H9 (cell line): ENCODE measurements around the gene PICALM. TPM values are rescaled to one million over a fixed set of nuclear protein-coding genes. Genes with fewer than 3 reads are reported as not detected.

Experiments used
- DNase-seq: peaks from one replicate; pipeline ENCODE4 v3.0.0-alpha.2; 2017
- H2AFZ ChIP-seq: one replicate; pipeline ENCODE4 v1.6.1; 2013; ENCODE audit warnings: mild to moderate bottlenecking, low read length, control low read depth, moderate library complexity
- H2AK5ac ChIP-seq: 2 replicates; pipeline ENCODE4 v1.6.1; 2013; ENCODE audit warnings: low read length, control low read depth, mixed read lengths; ENCODE audit not compliant: insufficient read length
- H2BK120ac ChIP-seq: one replicate; pipeline ENCODE4 v1.6.1; 2013; ENCODE audit warnings: low read depth, mild to moderate bottlenecking, low read length, control low read depth, inconsistent platforms; ENCODE audit not compliant: poor library complexity, severe bottlenecking
- H2BK12ac ChIP-seq: 2 replicates; pipeline ENCODE4 v1.6.1; 2013; ENCODE audit warnings: low read length, control low read depth, mixed read lengths, low read depth; ENCODE audit not compliant: insufficient read length
- H2BK15ac ChIP-seq: 2 replicates; pipeline ENCODE4 v1.6.1; 2013; ENCODE audit warnings: low read depth, low read length, control low read depth
- H2BK20ac ChIP-seq: one replicate; pipeline ENCODE4 v1.6.1; 2013; ENCODE audit warnings: low read depth, mild to moderate bottlenecking, low read length, control low read depth, inconsistent platforms; ENCODE audit not compliant: poor library complexity, severe bottlenecking
- H2BK5ac ChIP-seq: 2 replicates; pipeline ENCODE4 v1.6.1; 2013; ENCODE audit warnings: low read length, control low read depth, mixed read lengths; ENCODE audit not compliant: insufficient read length
- H3K14ac ChIP-seq: 2 replicates; pipeline ENCODE4 v1.6.1; 2013; ENCODE audit warnings: low read length, control low read depth; ENCODE audit not compliant: insufficient read depth
- H3K18ac ChIP-seq: 2 replicates; pipeline ENCODE4 v1.6.1; 2013; ENCODE audit warnings: low read depth, mild to moderate bottlenecking, mixed read lengths, low read length, control low read depth; ENCODE audit not compliant: insufficient read length
- H3K23ac ChIP-seq: 2 replicates; pipeline ENCODE4 v1.6.1; 2013; ENCODE audit warnings: low read length, control low read depth, mixed read lengths, low read depth; ENCODE audit not compliant: insufficient read length
- H3K23me2 ChIP-seq: 2 replicates; pipeline ENCODE4 v1.6.1; 2013; ENCODE audit warnings: low read depth, mild to moderate bottlenecking, mixed read lengths, low read length, control low read depth; ENCODE audit not compliant: insufficient read length, poor library complexity, severe bottlenecking
- H3K27ac ChIP-seq: 2 replicates; pipeline ENCODE4 v1.5.1; 2013; ENCODE audit warnings: low read length, control low read depth, mixed read lengths, low read depth; ENCODE audit not compliant: insufficient read length
- H3K27me3 ChIP-seq: 2 replicates; pipeline ENCODE4 v1.6.1; 2013; ENCODE audit warnings: low read length, control low read depth, inconsistent platforms; ENCODE audit not compliant: insufficient read depth
- H3K4ac ChIP-seq: 2 replicates; pipeline ENCODE4 v1.6.1; 2013; ENCODE audit warnings: low read depth, mild to moderate bottlenecking, control low read depth, inconsistent platforms, low read length, moderate library complexity
- H3K4me1 ChIP-seq: 2 replicates; pipeline ENCODE4 v1.6.1; 2013; ENCODE audit warnings: low read length, control low read depth, inconsistent platforms; ENCODE audit not compliant: insufficient read depth
- H3K4me2 ChIP-seq: 2 replicates; pipeline ENCODE4 v1.6.1; 2013; ENCODE audit warnings: low read length, control low read depth, mixed read lengths; ENCODE audit not compliant: insufficient read length, insufficient read depth
- H3K56ac ChIP-seq: 2 replicates; pipeline ENCODE4 v1.6.1; 2013; ENCODE audit warnings: low read depth, mild to moderate bottlenecking, mixed read lengths, low read length, control low read depth; ENCODE audit not compliant: insufficient read length
- H3K79me1 ChIP-seq: 2 replicates; pipeline ENCODE4 v1.6.1; 2013; ENCODE audit warnings: low read depth, mild to moderate bottlenecking, moderate library complexity, low read length, control low read depth, inconsistent platforms; ENCODE audit not compliant: insufficient read depth, poor library complexity, severe bottlenecking
- H3K79me2 ChIP-seq: 2 replicates; pipeline ENCODE4 v1.6.1; 2013; ENCODE audit warnings: low read length, control low read depth, inconsistent platforms; ENCODE audit not compliant: insufficient read depth
- H3K9ac ChIP-seq: 2 replicates; pipeline ENCODE4 v1.6.1; 2013; ENCODE audit warnings: low read length, control low read depth, mixed read lengths; ENCODE audit not compliant: insufficient read length; ENCODE audit errors: extremely low read depth
- H3K9me3 ChIP-seq: one replicate; pipeline ENCODE4 v1.6.1; 2013; ENCODE audit warnings: low read depth, low read length, inconsistent platforms; ENCODE audit not compliant: control insufficient read depth
- H3T11ph ChIP-seq: one replicate; pipeline ENCODE4 v1.6.1; 2013; ENCODE audit warnings: mild to moderate bottlenecking, low read length, control low read depth, inconsistent platforms
- H4K20me1 ChIP-seq: one replicate; pipeline ENCODE4 v1.6.1; 2013; ENCODE audit not compliant: control insufficient read depth, insufficient read length, insufficient read depth
- H4K5ac ChIP-seq: 2 replicates; pipeline ENCODE4 v1.6.1; 2013; ENCODE audit warnings: low read depth, mild to moderate bottlenecking, mixed read lengths, low read length, control low read depth; ENCODE audit not compliant: insufficient read length
- H4K8ac ChIP-seq: replicated peaks from 2 replicates; pipeline ENCODE4 v1.6.1; 2013; ENCODE audit warnings: low read length, control low read depth, mixed read lengths, low read depth; ENCODE audit not compliant: insufficient read length
- H4K91ac ChIP-seq: 2 replicates; pipeline ENCODE4 v1.6.1; 2013; ENCODE audit warnings: low read depth, mild to moderate bottlenecking, moderate library complexity, mixed read lengths, low read length, control low read depth; ENCODE audit not compliant: insufficient read length
- H3K27ac Mint-ChIP-seq, 3 experiments: 2 replicates in 2 of 3; 3 replicates in 1 of 3; pipeline ENCODE4 v1.8.0; 2020 to 2021; ENCODE audit warnings: mixed read lengths in 3 of 3, mild to moderate bottlenecking in 1 of 3, moderate library complexity in 1 of 3
- H3K27me3 Mint-ChIP-seq: 2 replicates; pipeline ENCODE4 v1.8.0; 2021; ENCODE audit warnings: low read depth, mild to moderate bottlenecking, moderate library complexity, mixed read lengths
- H3K36me3 Mint-ChIP-seq, 3 experiments: 2 replicates in 2 of 3; 3 replicates in 1 of 3; pipeline ENCODE4 v1.8.0; 2020 to 2021; ENCODE audit warnings: low read depth in 3 of 3, mixed read lengths in 3 of 3; ENCODE audit not compliant: insufficient read depth in 1 of 3
- H3K4me1 Mint-ChIP-seq, 2 experiments: 2 replicates each; pipeline ENCODE4 v1.8.0; 2020; ENCODE audit warnings: mixed read lengths in 2 of 2
- H3K4me3 Mint-ChIP-seq, 2 experiments: 2 replicates in 1 of 2; 3 replicates in 1 of 2; pipeline ENCODE4 v1.8.0; 2020 to 2021; ENCODE audit warnings: mild to moderate bottlenecking in 2 of 2, mixed read lengths in 2 of 2, moderate library complexity in 1 of 2
- H3K9me3 Mint-ChIP-seq, 2 experiments: 2 replicates in 1 of 2; 3 replicates in 1 of 2; pipeline ENCODE4 v1.8.0; 2020; ENCODE audit warnings: mild to moderate bottlenecking in 2 of 2, mixed read lengths in 2 of 2, moderate library complexity in 1 of 2
- CTCF ChIP-seq: fragments of 200-600 bp; sonication (generic); conservative IDR thresholded peaks from 3 replicates; pipeline ENCODE4 v1.8.0; 2021; ENCODE audit warnings: antibody characterized with exemption, mild to moderate bottlenecking
- WGBS: extraction: QIAGEN DNeasy Blood & Tissue Kit; methylation state at CpG from one replicate; pipeline ENCODE4 v1.1.7; 2013; ENCODE audit warnings: missing lambda C conversion rate, low lambda C conversion rate, mixed read lengths; ENCODE audit not compliant: insufficient read length; ENCODE audit errors: extremely low coverage; 5-methylcytosine and 5-hydroxymethylcytosine counted together
- total RNA-seq: library from RNA; stranded (reverse); gene quantifications from 2 replicates; pipeline ENCODE4 v1.2.1, GENCODE V29; 2021

PICALM gene
- total RNA-seq, 1 experiment from 2014 or later: 76.4 TPM

DNA sequence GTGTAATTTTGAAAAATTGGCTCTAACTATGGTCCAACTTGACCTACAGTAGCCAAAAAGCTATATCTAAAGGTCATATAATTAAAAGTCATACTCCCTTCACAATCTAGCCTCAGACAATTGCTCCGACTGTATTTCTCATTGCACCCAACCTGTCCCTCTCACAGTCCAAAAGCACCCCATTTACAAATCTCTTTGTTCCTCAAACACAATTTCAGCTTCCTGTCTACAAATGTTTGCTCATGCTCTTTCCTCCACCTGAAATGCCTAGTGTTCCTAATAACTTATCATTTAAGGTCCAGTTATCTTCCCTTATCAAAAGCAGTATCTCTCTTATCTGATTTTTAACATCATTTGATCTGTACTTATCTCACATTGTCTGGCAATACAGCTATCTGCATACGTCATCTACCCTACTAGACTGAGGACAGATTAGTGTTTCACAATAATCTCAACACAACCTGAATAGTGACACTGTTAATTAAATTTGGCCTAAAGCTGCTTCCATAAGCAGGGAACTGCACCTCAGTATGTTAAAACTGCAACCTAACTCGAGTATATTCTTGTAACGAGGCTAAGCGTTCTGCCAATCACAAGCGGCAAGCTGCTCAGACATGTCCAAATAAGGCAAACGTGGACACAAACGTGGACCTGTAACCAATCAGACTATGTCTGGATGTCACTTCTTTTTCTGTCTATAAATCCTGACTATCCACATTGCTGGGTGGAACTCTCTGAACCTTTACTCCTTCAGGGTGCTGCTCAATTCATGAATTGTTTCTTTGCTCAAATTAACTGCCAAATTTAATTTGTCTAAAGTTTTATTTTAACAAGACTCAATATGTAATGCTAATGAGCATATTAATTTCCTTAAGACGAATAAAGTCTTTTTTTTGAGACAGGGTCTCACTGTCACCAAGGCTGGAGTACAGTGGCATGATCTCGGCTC, 15.9 kb downstream of the PICALM start:
- no peaks in the 10 kb centered on the region for H3K9me3 Mint-ChIP-seq
- Histone ChIP-seq H3K4me2 (no peak overlapping the region), H3K9me3 (no peaks in the 10 kb centered on the region), H3K4me1 (no peaks in the 10 kb centered on the region), H3K27me3 (no peaks in the 10 kb centered on the region), H3K18ac (no peak overlapping the region), H2BK15ac (no peak overlapping the region), H3K56ac (no peak overlapping the region), H4K20me1 (no peaks in the 10 kb centered on the region), H2AK5ac (no peak overlapping the region), H4K5ac (no peak overlapping the region), H3K79me2 (peaks cover 24% of the 10 kb centered on the region; the same call in 1 of the 2 replicates), H3K79me1 (peaks cover 6% of the 10 kb centered on the region), H3K27ac (no peak overlapping the region), H2BK20ac (peak overlapping the region; percentile 14), H2BK5ac (no peak overlapping the region), H3K23me2 (no peaks in the 10 kb centered on the region), H3K4ac (no peak overlapping the region), H2BK12ac (no peak overlapping the region), H2BK120ac (no peak overlapping the region), H3T11ph (no peak overlapping the region), H4K91ac (no peak overlapping the region), H4K8ac (no peak overlapping the region), H3K9ac (no peak overlapping the region), H3K14ac (no peak overlapping the region), H3K23ac (no peak overlapping the region), H2AFZ (no peak overlapping the region)
- no peaks in the 10 kb centered on the region for H3K27me3 Mint-ChIP-seq
- H3K4me1 Mint-ChIP-seq: peaks cover 13 to 17% of the 10 kb centered on the region in 2 experiments
- H3K27ac Mint-ChIP-seq: peak overlapping the region in 1 of 3 experiments; percentile 2; a peak in 2 of 7 replicates
- DNase-seq: no peak
- no CpG with 5 or more reads among the region's 10 CpGs for WGBS
- 0 out of 7 replicates have a peak, but pooled peaks cover 0 to 4% (median 0%) of the 10 kb centered on the region in 3 experiments for H3K36me3 Mint-ChIP-seq
- no peak for TF ChIP-seq CTCF
- H3K4me3 Mint-ChIP-seq: no peak overlapping the region
